Duodenal mucosa (tissue), 2 donors: Measurements from ENCODE around the gene PCDHB7.
"Not testable (repeated sequence)": the region's sequence is repeated elsewhere in the genome, so short reads cannot be mapped to it uniquely, and the experiment has no call there.

ENCODE experiments used
- H3K27ac ChIP-seq: one replicate; pipeline ENCODE4 v1.7.0; 2013; ENCODE audit warnings: low read depth, low read length
- H3K27me3 ChIP-seq, 2 donors: one replicate each; pipeline ENCODE4 v1.7.0; 2013; ENCODE audit warnings: low read length in 2 of 2, control low read depth in 1 of 2; ENCODE audit not compliant: insufficient read depth in 2 of 2, control insufficient read depth in 1 of 2
- H3K36me3 ChIP-seq, 2 donors: one replicate each; pipeline ENCODE4 v1.7.0; 2013; ENCODE audit warnings: low read length in 2 of 2, control low read depth in 1 of 2; ENCODE audit not compliant: insufficient read depth in 2 of 2, control insufficient read depth in 1 of 2
- H3K4me1 ChIP-seq, 2 donors: one replicate each; pipeline ENCODE4 v1.7.0; 2013; ENCODE audit warnings: low read length in 2 of 2, control low read depth in 1 of 2; ENCODE audit not compliant: insufficient read depth in 2 of 2, control insufficient read depth in 1 of 2
- H3K4me3 ChIP-seq, 2 donors: one replicate each; pipeline ENCODE4 v1.7.0; 2013; ENCODE audit warnings: low read length in 2 of 2, low read depth in 1 of 2
- H3K9ac ChIP-seq, 2 donors: one replicate each; pipeline ENCODE4 v1.7.0; 2013; ENCODE audit warnings: low read length in 2 of 2, low read depth in 1 of 2
- H3K9me3 ChIP-seq, 2 donors: one replicate each; pipeline ENCODE4 v1.7.0; 2013; ENCODE audit warnings: low read length in 2 of 2, control low read depth in 1 of 2; ENCODE audit not compliant: control insufficient read depth in 1 of 2

Gene PCDHB7

GRCh38 chr5:141199359-141200235 lies 27.2 kb downstream of the PCDHB7 start, which contains the start of gene PCDHB11:
PCDHB11 (plus strand) TSS chr5:141199627; CDS start chr5:141199775, 148 bp downstream.
- H3K9ac ChIP-seq = no peak within 1 kb of the TSS
- no peaks in the 10 kb centered on the region for H3K36me3 ChIP-seq
- H3K4me3 ChIP-seq = peak within 1 kb of the TSS in 1 of 2 donors; percentile 12
- H3K27me3 ChIP-seq = no peaks in the 10 kb centered on the region
- H3K4me1 ChIP-seq = no peaks in the 10 kb centered on the region
- no peak within 1 kb of the TSS for H3K27ac ChIP-seq
- peaks cover 5 to 30% of the 10 kb centered on the region in 2 donors for H3K9me3 ChIP-seq

DNA sequence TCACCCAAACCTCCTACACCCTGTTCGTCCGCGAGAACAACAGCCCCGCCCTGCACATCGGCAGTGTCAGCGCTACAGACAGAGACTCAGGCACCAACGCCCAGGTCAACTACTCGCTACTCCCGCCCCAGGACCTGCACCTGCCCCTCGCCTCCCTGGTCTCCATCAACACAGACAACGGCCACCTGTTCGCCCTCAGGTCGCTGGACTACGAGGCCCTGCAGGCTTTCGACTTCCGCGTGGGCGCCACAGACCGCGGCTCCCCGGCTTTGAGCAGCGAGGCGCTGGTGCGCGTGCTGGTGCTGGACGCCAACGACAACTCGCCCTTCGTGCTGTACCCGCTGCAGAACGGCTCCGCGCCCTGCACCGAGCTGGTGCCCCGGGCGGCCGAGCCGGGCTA lies 28.7 kb downstream of the PCDHB7 start:
- not testable (repeated sequence) for H3K4me3 ChIP-seq, H3K36me3 ChIP-seq, H3K27me3 ChIP-seq, H3K4me1 ChIP-seq, H3K9ac ChIP-seq, H3K27ac ChIP-seq
- H3K9me3 ChIP-seq = peaks cover 5 to 29% of the 10 kb centered on the region in 2 donors

GRCh38 chr5:141201646-141202045 lies 29.2 kb downstream of the PCDHB7 start:
- not testable (repeated sequence) for H3K4me3 ChIP-seq, H3K27ac ChIP-seq, H3K9ac ChIP-seq, H3K36me3 ChIP-seq, H3K27me3 ChIP-seq, H3K4me1 ChIP-seq
- H3K9me3 ChIP-seq = peaks cover 5 to 24% of the 10 kb centered on the region in 2 donors

GRCh38 chr5:141208478-141208877 lies 36.0 kb downstream of the PCDHB7 start, which contains the start of gene PCDHB12:
PCDHB12 (plus strand) TSS chr5:141208719; CDS start chr5:141208908, 189 bp downstream.
- Histone ChIP-seq H3K36me3 (no peaks in the 10 kb centered on the region), H3K9ac (no peak within 1 kb of the TSS), H3K27me3 (no peaks in the 10 kb centered on the region), H3K9me3 (peaks cover 4 to 8% of the 10 kb centered on the region in 2 donors), H3K4me3 (peak within 1 kb of the TSS in 1 of 2 donors; percentile 34), H3K27ac (no peak within 1 kb of the TSS), H3K4me1 (no peaks in the 10 kb centered on the region)

GRCh38 chr5:141210281-141210680 lies 37.8 kb downstream of the PCDHB7 start:
- H3K27me3 ChIP-seq, H3K9ac ChIP-seq, H3K36me3 ChIP-seq, H3K4me1 ChIP-seq, H3K27ac ChIP-seq, H3K4me3 ChIP-seq: not testable (repeated sequence)
- H3K9me3 ChIP-seq = peaks cover 4 to 13% of the 10 kb centered on the region in 2 donors

DNA sequence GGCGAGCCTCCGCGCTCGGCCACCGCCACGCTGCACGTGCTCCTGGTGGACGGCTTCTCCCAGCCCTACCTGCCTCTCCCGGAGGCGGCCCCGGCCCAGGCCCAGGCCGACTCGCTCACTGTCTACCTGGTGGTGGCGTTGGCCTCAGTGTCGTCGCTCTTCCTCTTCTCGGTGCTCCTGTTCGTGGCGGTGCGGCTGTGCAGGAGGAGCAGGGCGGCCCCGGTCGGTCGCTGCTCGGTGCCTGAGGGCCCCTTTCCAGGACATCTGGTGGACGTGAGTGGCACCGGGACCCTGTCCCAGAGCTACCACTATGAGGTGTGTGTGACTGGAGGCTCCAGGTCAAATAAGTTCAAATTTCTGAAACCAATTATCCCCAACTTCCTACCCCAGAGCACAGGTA lies 38.4 kb downstream of the PCDHB7 start:
- H3K4me3 ChIP-seq, H3K27me3 ChIP-seq, H3K9ac ChIP-seq, H3K27ac ChIP-seq, H3K4me1 ChIP-seq, H3K36me3 ChIP-seq: not testable (repeated sequence)
- H3K9me3 ChIP-seq = peaks cover 4 to 15% of the 10 kb centered on the region in 2 donors

DNA sequence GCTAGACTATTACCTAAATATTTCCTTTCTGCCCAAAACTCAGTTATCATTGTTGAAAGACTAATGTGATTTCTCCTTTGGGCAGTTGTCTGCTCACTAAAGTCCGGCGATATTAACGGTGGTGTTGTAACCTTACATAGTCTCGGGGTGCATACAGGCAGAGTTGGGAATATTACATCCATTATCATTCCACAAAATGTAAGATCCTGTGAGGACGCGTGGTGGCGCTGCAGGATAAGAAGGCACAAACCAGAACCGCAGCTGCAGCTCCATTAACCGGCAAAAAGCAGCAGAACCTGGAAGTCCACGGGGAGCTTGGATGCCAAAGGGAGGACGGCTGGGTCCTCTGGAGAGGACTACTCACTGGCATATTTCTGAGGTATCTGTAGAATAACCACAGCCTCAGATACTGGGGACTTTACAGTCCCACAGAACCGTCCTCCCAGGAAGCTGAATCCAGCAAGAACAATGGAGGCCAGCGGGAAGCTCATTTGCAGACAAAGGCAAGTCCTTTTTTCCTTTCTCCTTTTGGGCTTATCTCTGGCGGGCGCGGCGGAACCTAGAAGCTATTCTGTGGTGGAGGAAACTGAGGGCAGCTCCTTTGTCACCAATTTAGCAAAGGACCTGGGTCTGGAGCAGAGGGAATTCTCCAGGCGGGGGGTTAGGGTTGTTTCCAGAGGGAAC lies 41.4 kb downstream of the PCDHB7 start, which contains the start of gene PCDHB13:
Gene PCDHB13 (plus strand): TSS at position 264 of the 684 bp plus-strand sequence. CDS start 205 bp downstream, at position 469.
- not testable (repeated sequence) for H3K4me1 ChIP-seq, H3K27me3 ChIP-seq, H3K9ac ChIP-seq, H3K36me3 ChIP-seq, H3K27ac ChIP-seq, H3K4me3 ChIP-seq
- peaks cover 9 to 23% of the 10 kb centered on the region in 2 donors for H3K9me3 ChIP-seq

DNA sequence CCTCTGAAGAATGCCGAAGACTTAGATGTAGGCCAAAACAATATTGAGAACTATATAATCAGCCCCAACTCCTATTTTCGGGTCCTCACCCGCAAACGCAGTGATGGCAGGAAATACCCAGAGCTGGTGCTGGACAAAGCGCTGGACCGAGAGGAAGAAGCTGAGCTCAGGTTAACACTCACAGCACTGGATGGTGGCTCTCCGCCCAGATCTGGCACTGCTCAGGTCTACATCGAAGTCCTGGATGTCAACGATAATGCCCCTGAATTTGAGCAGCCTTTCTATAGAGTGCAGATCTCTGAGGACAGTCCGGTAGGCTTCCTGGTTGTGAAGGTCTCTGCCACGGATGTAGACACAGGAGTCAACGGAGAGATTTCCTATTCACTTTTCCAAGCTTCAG lies 42.1 kb downstream of the PCDHB7 start:
- not testable (repeated sequence) for H3K27me3 ChIP-seq, H3K36me3 ChIP-seq, H3K4me1 ChIP-seq, H3K4me3 ChIP-seq, H3K9ac ChIP-seq, H3K27ac ChIP-seq
- H3K9me3 ChIP-seq = peaks cover 6 to 23% of the 10 kb centered on the region in 2 donors

DNA sequence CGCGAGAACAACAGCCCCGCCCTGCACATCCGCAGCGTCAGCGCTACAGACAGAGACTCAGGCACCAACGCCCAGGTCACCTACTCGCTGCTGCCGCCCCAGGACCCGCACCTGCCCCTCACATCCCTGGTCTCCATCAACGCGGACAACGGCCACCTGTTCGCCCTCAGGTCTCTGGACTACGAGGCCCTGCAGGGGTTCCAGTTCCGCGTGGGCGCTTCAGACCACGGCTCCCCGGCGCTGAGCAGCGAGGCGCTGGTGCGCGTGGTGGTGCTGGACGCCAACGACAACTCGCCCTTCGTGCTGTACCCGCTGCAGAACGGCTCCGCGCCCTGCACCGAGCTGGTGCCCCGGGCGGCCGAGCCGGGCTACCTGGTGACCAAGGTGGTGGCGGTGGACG lies 43.1 kb downstream of the PCDHB7 start:
- H3K36me3 ChIP-seq, H3K9ac ChIP-seq, H3K27me3 ChIP-seq, H3K4me3 ChIP-seq, H3K4me1 ChIP-seq, H3K27ac ChIP-seq: not testable (repeated sequence)
- peaks cover 8 to 17% of the 10 kb centered on the region in 2 donors for H3K9me3 ChIP-seq

GRCh38 chr5:141216035-141216434 lies 43.6 kb downstream of the PCDHB7 start:
- H3K4me3 ChIP-seq, H3K27me3 ChIP-seq, H3K36me3 ChIP-seq, H3K9ac ChIP-seq, H3K27ac ChIP-seq, H3K4me1 ChIP-seq: not testable (repeated sequence)
- H3K9me3 ChIP-seq = peaks cover 8 to 17% of the 10 kb centered on the region in 2 donors
